Measurements from ENCODE around the gene NTRK3.

NTRK3 gene

DNA sequence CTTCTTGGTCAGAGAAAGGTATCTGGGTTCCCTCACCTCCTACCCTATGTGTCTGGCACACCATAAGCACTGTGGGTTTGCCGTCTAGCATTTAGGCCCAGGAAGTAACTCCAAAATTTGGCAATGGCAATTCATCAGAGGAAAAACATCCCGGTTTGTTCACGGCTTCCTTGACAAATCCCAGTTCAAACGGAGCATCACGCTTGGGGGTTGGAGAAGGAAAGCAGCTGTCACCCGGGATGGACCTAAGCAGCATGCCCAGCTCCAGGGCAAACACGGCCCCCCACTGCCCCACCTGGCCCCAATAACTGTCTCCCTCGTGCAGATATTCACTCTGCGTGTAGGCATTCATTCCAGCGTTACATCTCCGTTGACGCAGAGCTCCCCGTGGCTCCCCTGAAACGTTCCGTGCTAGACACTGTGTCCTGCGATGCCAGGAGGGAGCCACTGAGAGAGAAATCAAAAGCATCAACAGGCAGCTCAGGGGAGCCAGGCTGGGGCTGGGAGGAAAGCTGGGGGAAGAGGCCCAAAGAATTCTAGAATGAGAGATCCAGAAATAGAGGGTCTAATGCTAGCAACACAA is 41.4 kb downstream of the NTRK3 start (continued):
- TF ChIP-seq, protein P1, sequence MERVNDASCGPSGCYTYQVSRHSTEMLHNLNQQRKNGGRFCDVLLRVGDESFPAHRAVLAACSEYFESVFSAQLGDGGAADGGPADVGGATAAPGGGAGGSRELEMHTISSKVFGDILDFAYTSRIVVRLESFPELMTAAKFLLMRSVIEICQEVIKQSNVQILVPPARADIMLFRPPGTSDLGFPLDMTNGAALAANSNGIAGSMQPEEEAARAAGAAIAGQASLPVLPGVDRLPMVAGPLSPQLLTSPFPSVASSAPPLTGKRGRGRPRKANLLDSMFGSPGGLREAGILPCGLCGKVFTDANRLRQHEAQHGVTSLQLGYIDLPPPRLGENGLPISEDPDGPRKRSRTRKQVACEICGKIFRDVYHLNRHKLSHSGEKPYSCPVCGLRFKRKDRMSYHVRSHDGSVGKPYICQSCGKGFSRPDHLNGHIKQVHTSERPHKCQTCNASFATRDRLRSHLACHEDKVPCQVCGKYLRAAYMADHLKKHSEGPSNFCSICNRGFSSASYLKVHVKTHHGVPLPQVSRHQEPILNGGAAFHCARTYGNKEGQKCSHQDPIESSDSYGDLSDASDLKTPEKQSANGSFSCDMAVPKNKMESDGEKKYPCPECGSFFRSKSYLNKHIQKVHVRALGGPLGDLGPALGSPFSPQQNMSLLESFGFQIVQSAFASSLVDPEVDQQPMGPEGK (CRISPR knock-in tag; IDR thresholded peaks at IDR 0.05; ENCODE audit: borderline replicate concordance), result no peak
- TF ChIP-seq SNAI2 (CRISPR knock-in tag; IDR thresholded peaks at IDR 0.05), result no peak
- no peak for TF ChIP-seq ZC3H10 (CRISPR knock-in tag; IDR thresholded peaks at IDR 0.05)
- TF ChIP-seq ESRRG (CRISPR knock-in tag; IDR thresholded peaks at IDR 0.05), result no peak

DNA sequence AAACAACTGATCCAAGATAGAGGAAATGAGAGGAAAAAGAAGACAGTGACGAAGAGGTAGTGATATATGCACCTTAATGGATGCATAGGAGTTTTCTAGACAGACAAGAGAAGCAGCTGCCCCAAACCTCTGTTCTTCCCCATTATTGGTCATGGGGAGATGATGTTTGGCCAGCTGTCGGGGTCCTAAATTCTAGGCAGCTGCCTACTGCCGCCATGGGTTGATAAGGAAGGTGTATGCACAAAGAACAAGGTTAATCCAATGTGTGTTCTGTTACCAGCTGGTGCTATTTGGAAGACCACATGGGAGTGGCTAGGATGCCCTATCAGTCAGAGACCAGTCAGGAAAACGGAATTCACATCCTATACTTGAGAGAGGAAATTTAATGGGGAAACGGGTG is 47.4 kb downstream of the NTRK3 start:
- no peak for ATAC-seq
- TF ChIP-seq PPARA (CRISPR knock-in tag; IDR thresholded peaks at IDR 0.05; ENCODE audit: borderline replicate concordance), result no peak
- no peak for TF ChIP-seq SNAI2 (CRISPR knock-in tag; IDR thresholded peaks at IDR 0.05)
- TF ChIP-seq ZFP30 (CRISPR knock-in tag; IDR thresholded peaks at IDR 0.05), result no peak
- TF ChIP-seq TCF4 (CRISPR knock-in tag; IDR thresholded peaks at IDR 0.05; ENCODE audit: borderline replicate concordance), result no peak
- no peak for TF ChIP-seq ZNF8 (CRISPR knock-in tag; IDR thresholded peaks at IDR 0.05)
- TF ChIP-seq ARNTL (CRISPR knock-in tag; IDR thresholded peaks at IDR 0.05; ENCODE audit: borderline replicate concordance, low read depth), result no peak
- TF ChIP-seq, protein P2, sequence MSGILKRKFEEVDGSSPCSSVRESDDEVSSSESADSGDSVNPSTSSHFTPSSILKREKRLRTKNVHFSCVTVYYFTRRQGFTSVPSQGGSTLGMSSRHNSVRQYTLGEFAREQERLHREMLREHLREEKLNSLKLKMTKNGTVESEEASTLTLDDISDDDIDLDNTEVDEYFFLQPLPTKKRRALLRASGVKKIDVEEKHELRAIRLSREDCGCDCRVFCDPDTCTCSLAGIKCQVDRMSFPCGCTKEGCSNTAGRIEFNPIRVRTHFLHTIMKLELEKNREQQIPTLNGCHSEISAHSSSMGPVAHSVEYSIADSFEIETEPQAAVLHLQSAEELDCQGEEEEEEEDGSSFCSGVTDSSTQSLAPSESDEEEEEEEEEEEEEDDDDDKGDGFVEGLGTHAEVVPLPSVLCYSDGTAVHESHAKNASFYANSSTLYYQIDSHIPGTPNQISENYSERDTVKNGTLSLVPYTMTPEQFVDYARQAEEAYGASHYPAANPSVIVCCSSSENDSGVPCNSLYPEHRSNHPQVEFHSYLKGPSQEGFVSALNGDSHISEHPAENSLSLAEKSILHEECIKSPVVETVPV (CRISPR knock-in tag; IDR thresholded peaks at IDR 0.05), result no peak
- TF ChIP-seq BACH2 (CRISPR knock-in tag; IDR thresholded peaks at IDR 0.05; ENCODE audit: borderline replicate concordance), result no peak
- TF ChIP-seq TOX (CRISPR knock-in tag; IDR thresholded peaks at IDR 0.05; ENCODE audit: borderline replicate concordance), result no peak
- no peak for TF ChIP-seq ISL1 (CRISPR knock-in tag; IDR thresholded peaks at IDR 0.05)
- TF ChIP-seq OSR1 (CRISPR knock-in tag; IDR thresholded peaks at IDR 0.05), result no peak
- TF ChIP-seq GLIS3 (CRISPR knock-in tag; IDR thresholded peaks at IDR 0.05), result no peak
- no peak for TF ChIP-seq RARB (CRISPR knock-in tag; IDR thresholded peaks at IDR 0.05)
- TF ChIP-seq, protein P3, sequence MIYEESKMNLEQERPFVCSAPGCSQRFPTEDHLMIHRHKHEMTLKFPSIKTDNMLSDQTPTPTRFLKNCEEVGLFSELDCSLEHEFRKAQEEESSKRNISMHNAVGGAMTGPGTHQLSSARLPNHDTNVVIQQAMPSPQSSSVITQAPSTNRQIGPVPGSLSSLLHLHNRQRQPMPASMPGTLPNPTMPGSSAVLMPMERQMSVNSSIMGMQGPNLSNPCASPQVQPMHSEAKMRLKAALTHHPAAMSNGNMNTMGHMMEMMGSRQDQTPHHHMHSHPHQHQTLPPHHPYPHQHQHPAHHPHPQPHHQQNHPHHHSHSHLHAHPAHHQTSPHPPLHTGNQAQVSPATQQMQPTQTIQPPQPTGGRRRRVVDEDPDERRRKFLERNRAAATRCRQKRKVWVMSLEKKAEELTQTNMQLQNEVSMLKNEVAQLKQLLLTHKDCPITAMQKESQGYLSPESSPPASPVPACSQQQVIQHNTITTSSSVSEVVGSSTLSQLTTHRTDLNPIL (CRISPR knock-in tag; IDR thresholded peaks at IDR 0.05; ENCODE audit: low read depth), result no peak
- TF ChIP-seq, protein P4, sequence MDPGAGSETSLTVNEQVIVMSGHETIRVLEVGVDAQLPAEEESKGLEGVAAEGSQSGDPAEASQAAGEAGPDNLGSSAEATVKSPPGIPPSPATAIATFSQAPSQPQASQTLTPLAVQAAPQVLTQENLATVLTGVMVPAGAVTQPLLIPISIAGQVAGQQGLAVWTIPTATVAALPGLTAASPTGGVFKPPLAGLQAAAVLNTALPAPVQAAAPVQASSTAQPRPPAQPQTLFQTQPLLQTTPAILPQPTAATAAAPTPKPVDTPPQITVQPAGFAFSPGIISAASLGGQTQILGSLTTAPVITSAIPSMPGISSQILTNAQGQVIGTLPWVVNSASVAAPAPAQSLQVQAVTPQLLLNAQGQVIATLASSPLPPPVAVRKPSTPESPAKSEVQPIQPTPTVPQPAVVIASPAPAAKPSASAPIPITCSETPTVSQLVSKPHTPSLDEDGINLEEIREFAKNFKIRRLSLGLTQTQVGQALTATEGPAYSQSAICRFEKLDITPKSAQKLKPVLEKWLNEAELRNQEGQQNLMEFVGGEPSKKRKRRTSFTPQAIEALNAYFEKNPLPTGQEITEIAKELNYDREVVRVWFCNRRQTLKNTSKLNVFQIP (CRISPR knock-in tag; IDR thresholded peaks at IDR 0.05; ENCODE audit: borderline replicate concordance, low read depth), result no peak
- TF ChIP-seq ESRRG (CRISPR knock-in tag; IDR thresholded peaks at IDR 0.05), result no peak
- TF ChIP-seq ZNF70 (CRISPR knock-in tag; IDR thresholded peaks at IDR 0.05), result no peak
- TF ChIP-seq ZFP3 (CRISPR knock-in tag; IDR thresholded peaks at IDR 0.05), result no peak
- TF ChIP-seq, protein P1 (CRISPR knock-in tag; IDR thresholded peaks at IDR 0.05; ENCODE audit: borderline replicate concordance), result no peak
- no peak for TF ChIP-seq ZNF565 (CRISPR knock-in tag; conservative IDR thresholded peaks at IDR 0.05; ENCODE audit: low read depth)

DNA sequence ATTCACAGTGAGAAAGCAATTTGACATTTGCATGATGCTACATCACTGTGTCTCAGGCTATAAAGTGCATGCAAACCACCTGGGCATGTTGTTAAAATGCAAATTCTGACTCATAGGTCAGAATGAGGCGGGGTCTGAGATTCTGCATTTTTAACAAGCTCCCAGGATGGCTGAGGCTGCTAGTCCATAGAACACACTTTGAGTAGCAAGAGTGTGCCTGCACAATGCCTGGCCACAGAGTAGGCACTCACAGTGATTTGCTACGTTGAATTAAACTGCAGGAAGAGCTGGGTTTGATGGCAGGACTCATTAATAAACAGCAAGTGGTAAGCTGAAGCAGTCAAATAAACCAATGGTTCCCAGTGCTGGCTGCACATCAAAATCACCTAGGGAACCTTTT is 48.1 kb downstream of the NTRK3 start:
- no peak for ATAC-seq
- no peak for TF ChIP-seq ZNF70 (CRISPR knock-in tag; IDR thresholded peaks at IDR 0.05)
- TF ChIP-seq ZFP3 (CRISPR knock-in tag; IDR thresholded peaks at IDR 0.05), result no peak
- TF ChIP-seq ZNF565 (CRISPR knock-in tag; conservative IDR thresholded peaks at IDR 0.05; ENCODE audit: low read depth), result no peak
- TF ChIP-seq, protein P2 (CRISPR knock-in tag; IDR thresholded peaks at IDR 0.05), result no peak
- TF ChIP-seq, protein P4 (CRISPR knock-in tag; IDR thresholded peaks at IDR 0.05; ENCODE audit: borderline replicate concordance, low read depth), result no peak
- no peak for TF ChIP-seq ARNTL (CRISPR knock-in tag; IDR thresholded peaks at IDR 0.05; ENCODE audit: borderline replicate concordance, low read depth)
- TF ChIP-seq, protein P3 (CRISPR knock-in tag; IDR thresholded peaks at IDR 0.05; ENCODE audit: low read depth), result no peak
- no peak for TF ChIP-seq ZC3H10 (CRISPR knock-in tag; IDR thresholded peaks at IDR 0.05)
- no peak for TF ChIP-seq ZNF8 (CRISPR knock-in tag; IDR thresholded peaks at IDR 0.05)

All from SK-N-SH treated with all-trans-retinoic acid at 6 μM for 48 hours (cell line).